Upper lobe of left lung (tissue), 4 donors: ENCODE data around the gene HERPUD1.

Experiments
- EP300 ChIP-seq, 4 donors: sonication (generic); formaldehyde crosslinking; IDR thresholded peaks; one replicate each; pipeline ENCODE4 v1.5.1; 2017; ENCODE audit warnings: antibody characterized with exemption in 4 of 4, control low read depth in 2 of 4
- POLR2A ChIP-seq, 4 donors: fragments of 450-650 bp; IDR thresholded peaks; one replicate each; pipeline ENCODE4 v1.5.1; 2016 to 2017; ENCODE audit warnings: antibody characterized with exemption in 4 of 4, mild to moderate bottlenecking in 2 of 4
- POLR2AphosphoS5 ChIP-seq, 2 donors: sonication (generic); formaldehyde crosslinking; IDR thresholded peaks; one replicate each; pipeline ENCODE4 v1.5.1; 2017; ENCODE audit warnings: antibody characterized with exemption in 2 of 2
- TF ChIP-seq, protein P1 (sequence below), 6 experiments: fragments of 450-650 bp in 4 of 6; fragments of 200-600 bp in 2 of 6; sonication (generic) in 2 of 6; IDR thresholded peaks; one replicate each; pipeline ENCODE4 v1.5.1; 2016 to 2019; ENCODE audit warnings: antibody characterized with exemption in 6 of 6

DNA sequence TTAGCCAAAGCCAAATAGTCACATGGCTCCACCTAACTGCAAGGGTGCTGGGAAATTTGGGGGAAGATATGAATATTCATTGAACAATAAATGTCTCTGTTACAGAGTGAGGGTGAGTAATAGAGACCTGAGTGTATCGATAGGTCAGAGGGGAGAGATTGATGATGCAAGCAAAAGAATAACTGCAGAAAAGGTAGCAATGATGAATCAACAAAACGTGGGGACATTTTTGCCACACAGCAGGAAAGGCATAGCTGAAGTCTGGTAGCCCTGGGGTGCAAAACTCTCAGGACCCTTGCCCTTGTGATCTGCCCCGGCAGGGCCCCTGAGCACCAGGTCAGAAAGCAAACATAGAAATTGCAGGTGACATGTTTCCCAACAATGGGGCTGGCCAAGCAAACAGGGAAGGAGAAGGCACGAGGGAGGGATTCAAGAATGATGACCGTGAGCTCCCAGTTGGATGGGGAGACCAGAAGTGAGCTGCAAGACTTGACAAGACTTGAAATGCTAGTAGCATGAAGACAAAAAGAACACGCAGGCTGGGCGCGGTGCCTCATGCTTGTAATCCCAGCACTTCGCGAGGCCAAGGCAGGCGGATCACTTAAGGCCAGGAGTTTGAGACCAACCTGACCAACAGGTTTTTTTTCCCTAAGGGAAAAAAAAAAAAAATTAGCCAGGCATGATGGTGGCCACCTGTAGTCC, 12.7 kb upstream of the HERPUD1 start:
- TF ChIP-seq POLR2AphosphoS5 (IDR thresholded peaks at IDR 0.05) (no peak), POLR2A (IDR thresholded peaks at IDR 0.05) (no peak), EP300 (IDR thresholded peaks at IDR 0.05) (no peak)
- TF ChIP-seq, protein P1, sequence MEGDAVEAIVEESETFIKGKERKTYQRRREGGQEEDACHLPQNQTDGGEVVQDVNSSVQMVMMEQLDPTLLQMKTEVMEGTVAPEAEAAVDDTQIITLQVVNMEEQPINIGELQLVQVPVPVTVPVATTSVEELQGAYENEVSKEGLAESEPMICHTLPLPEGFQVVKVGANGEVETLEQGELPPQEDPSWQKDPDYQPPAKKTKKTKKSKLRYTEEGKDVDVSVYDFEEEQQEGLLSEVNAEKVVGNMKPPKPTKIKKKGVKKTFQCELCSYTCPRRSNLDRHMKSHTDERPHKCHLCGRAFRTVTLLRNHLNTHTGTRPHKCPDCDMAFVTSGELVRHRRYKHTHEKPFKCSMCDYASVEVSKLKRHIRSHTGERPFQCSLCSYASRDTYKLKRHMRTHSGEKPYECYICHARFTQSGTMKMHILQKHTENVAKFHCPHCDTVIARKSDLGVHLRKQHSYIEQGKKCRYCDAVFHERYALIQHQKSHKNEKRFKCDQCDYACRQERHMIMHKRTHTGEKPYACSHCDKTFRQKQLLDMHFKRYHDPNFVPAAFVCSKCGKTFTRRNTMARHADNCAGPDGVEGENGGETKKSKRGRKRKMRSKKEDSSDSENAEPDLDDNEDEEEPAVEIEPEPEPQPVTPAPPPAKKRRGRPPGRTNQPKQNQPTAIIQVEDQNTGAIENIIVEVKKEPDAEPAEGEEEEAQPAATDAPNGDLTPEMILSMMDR (IDR thresholded peaks at IDR 0.05): no peak
